Loucy (cell line): Measurements from ENCODE around the gene AMZ2.
A peak's percentile ranks its signal among the peaks of the same experiment; 100 is the strongest.

ENCODE experiments used
- H2AFZ ChIP-seq: fragments of 200-600 bp; sonication (generic); 2 replicates; pipeline ENCODE4 v1.6.0; 2016; ENCODE audit warnings: antibody characterized with exemption, mild to moderate bottlenecking, low read length, moderate library complexity
- H3F3A ChIP-seq: fragments of 200-600 bp; 2 replicates; pipeline ENCODE4 v1.6.0; 2016; ENCODE audit warnings: antibody characterized with exemption, low read depth, mild to moderate bottlenecking
- H3K27me3 ChIP-seq: fragments of 200-600 bp; sonication (generic); 2 replicates; pipeline ENCODE4 v1.6.1; 2014; ENCODE audit warnings: low read length, mild to moderate bottlenecking; ENCODE audit not compliant: insufficient read depth, poor library complexity, severe bottlenecking
- H3K36me3 ChIP-seq: fragments of 200-600 bp; sonication (generic); 2 replicates; pipeline ENCODE4 v1.6.1; 2016; ENCODE audit warnings: low read length; ENCODE audit not compliant: insufficient read depth
- H3K4me1 ChIP-seq: fragments of 200-600 bp; sonication (generic); 2 replicates; pipeline ENCODE4 v1.5.1; 2014; ENCODE audit warnings: low read length, mild to moderate bottlenecking; ENCODE audit not compliant: insufficient read depth, poor library complexity, severe bottlenecking
- H3K4me2 ChIP-seq: fragments of 200-600 bp; sonication (generic); 2 replicates; pipeline ENCODE4 v1.6.0; 2014; ENCODE audit warnings: antibody characterized with exemption, low read length, low read depth, mild to moderate bottlenecking; ENCODE audit not compliant: poor library complexity, severe bottlenecking
- H3K4me3 ChIP-seq: fragments of 200-600 bp; sonication (generic); 2 replicates; pipeline ENCODE4 v1.5.1; 2014; ENCODE audit warnings: low read length, mild to moderate bottlenecking, mixed read lengths; ENCODE audit not compliant: poor library complexity, severe bottlenecking
- H3K79me2 ChIP-seq: fragments of 200-600 bp; sonication (generic); 2 replicates; pipeline ENCODE4 v1.6.1; 2014; ENCODE audit warnings: low read length; ENCODE audit not compliant: insufficient read depth
- H3K9ac ChIP-seq: fragments of 200-600 bp; sonication (generic); 2 replicates; pipeline ENCODE4 v1.6.0; 2014; ENCODE audit warnings: mild to moderate bottlenecking, low read depth, low read length, moderate library complexity; ENCODE audit not compliant: poor library complexity, severe bottlenecking
- H3K9me2 ChIP-seq: fragments of 200-600 bp; sonication (generic); replicated peaks from 2 replicates; pipeline ENCODE4 v1.6.1; 2016; ENCODE audit warnings: low read depth, low read length, mixed read lengths
- H3K9me3 ChIP-seq: fragments of 200-600 bp; sonication (generic); 2 replicates; pipeline ENCODE4 v1.6.1; 2014; ENCODE audit warnings: mild to moderate bottlenecking, antibody characterized with exemption, low read length, low read depth; ENCODE audit not compliant: insufficient read depth
- H4K20me1 ChIP-seq: fragments of 200-600 bp; sonication (generic); 2 replicates; pipeline ENCODE4 v1.6.0; 2014; ENCODE audit warnings: antibody characterized with exemption, low read length, mild to moderate bottlenecking; ENCODE audit not compliant: insufficient read depth, poor library complexity, severe bottlenecking
- EZH2phosphoT487 ChIP-seq: fragments of 200-600 bp; IDR thresholded peaks from 2 replicates; pipeline ENCODE4 v1.6.1; 2018; ENCODE audit warnings: antibody characterized with exemption, mild to moderate bottlenecking, moderate library complexity, borderline replicate concordance
- TF ChIP-seq, protein P1 (sequence below): fragments of 200-600 bp; sonication (generic); conservative IDR thresholded peaks from 2 replicates; pipeline ENCODE4 v1.5.1; 2014; ENCODE audit warnings: mild to moderate bottlenecking, antibody characterized with exemption, low read length

AMZ2 gene

DNA sequence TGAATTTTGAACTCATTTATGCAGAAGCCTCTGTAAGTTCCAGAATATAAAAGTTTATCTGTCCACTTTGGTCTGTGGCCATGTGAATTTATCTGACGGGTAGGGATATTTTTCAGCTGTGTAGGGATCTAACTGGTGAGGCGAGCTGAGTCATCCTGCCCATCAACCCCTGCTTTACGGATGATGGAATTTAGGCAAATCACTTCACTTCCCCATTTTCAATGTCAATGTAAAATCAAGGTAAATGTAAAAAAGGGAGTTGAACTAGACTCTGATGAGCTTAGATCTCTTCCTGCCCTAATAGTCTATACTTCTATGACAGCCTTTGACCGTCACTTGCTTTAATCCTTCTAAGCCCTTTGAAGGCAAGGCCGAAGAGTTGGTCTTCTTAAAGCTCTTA is 40.5 kb downstream of the AMZ2 start:
- H3F3A ChIP-seq, result peaks cover 5% of the 10 kb centered on the region; the same call in 1 of the 2 replicates
- H3K9me3 ChIP-seq, result no peaks in the 10 kb centered on the region
- H3K4me1 ChIP-seq, result peaks cover 24% of the 10 kb centered on the region
- H3K9ac ChIP-seq, result no peak overlapping the region
- no peaks in the 10 kb centered on the region for H4K20me1 ChIP-seq
- H3K9me2 ChIP-seq, result no peaks in the 10 kb centered on the region
- H3K4me2 ChIP-seq, result no peak overlapping the region
- no peaks in the 10 kb centered on the region for H3K27me3 ChIP-seq
- TF ChIP-seq, protein P1, sequence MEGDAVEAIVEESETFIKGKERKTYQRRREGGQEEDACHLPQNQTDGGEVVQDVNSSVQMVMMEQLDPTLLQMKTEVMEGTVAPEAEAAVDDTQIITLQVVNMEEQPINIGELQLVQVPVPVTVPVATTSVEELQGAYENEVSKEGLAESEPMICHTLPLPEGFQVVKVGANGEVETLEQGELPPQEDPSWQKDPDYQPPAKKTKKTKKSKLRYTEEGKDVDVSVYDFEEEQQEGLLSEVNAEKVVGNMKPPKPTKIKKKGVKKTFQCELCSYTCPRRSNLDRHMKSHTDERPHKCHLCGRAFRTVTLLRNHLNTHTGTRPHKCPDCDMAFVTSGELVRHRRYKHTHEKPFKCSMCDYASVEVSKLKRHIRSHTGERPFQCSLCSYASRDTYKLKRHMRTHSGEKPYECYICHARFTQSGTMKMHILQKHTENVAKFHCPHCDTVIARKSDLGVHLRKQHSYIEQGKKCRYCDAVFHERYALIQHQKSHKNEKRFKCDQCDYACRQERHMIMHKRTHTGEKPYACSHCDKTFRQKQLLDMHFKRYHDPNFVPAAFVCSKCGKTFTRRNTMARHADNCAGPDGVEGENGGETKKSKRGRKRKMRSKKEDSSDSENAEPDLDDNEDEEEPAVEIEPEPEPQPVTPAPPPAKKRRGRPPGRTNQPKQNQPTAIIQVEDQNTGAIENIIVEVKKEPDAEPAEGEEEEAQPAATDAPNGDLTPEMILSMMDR, result no peak
- no peak for TF ChIP-seq EZH2phosphoT487
- H3K4me3 ChIP-seq, result no peak overlapping the region
- H2AFZ ChIP-seq, result no peak overlapping the region
- 0 out of 2 replicates have a peak, but pooled peaks cover 3% of the 10 kb centered on the region for H3K79me2 ChIP-seq
- H3K36me3 ChIP-seq, result no peaks in the 10 kb centered on the region

DNA sequence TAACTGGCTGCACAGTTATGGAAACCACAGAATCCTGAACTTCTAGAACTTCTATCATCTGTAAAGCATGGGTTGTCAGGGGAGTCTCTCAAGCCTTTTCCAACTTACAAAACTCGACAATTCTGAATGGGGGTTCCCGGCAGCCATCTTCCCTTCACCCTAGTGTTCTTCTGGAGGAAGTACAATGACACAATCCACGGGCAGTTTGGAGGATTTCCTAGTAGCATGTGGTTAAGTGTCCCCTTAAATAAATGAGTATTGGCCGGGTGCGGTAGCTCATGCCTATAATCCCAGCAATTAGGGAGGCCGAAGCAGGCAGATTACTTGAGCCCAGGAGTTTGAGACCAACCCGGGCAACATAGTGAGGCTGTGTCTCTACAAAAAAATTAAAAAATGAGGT is 41.0 kb downstream of the AMZ2 start:
- Histone ChIP-seq H4K20me1 (no peaks in the 10 kb centered on the region), H3K27me3 (no peaks in the 10 kb centered on the region), H3K4me2 (no peak overlapping the region), H3K79me2 (0 out of 2 replicates have a peak, but pooled peaks cover 3% of the 10 kb centered on the region), H3K36me3 (no peaks in the 10 kb centered on the region), H3K4me3 (no peak overlapping the region), H2AFZ (no peak overlapping the region), H3K4me1 (peaks cover 24% of the 10 kb centered on the region), H3F3A (peaks cover 5% of the 10 kb centered on the region; the same call in 1 of the 2 replicates), H3K9me2 (no peaks in the 10 kb centered on the region), H3K9me3 (no peaks in the 10 kb centered on the region), H3K9ac (no peak overlapping the region)
- TF ChIP-seq, protein P1, result peak; percentile 35; the same call in 1 of the 2 replicates
- no peak for TF ChIP-seq EZH2phosphoT487

DNA sequence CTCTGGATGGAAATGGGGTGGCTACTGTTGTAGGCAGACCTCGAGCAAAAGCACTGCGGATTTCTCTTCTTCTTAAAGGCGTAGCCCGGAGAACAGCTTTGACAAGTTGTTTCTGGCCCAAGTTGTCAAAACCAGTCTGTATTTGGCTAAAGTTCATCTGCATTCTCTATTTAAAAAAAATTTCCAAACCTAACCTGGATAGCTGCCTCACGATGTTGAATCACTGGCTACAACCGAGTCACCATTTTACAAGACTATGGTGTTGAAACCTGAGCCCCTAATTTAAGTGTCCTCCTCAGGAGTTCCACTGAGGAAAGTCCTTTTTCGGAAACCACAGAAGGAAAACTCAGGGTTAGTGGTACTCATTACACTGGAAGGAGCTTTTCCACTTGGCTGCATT is 41.6 kb downstream of the AMZ2 start:
- peak overlapping the region; percentile 75 for H3K4me3 ChIP-seq
- H2AFZ ChIP-seq, result no peak overlapping the region
- peaks cover 5% of the 10 kb centered on the region; the same call in 1 of the 2 replicates for H3F3A ChIP-seq
- no peaks in the 10 kb centered on the region for H3K9me3 ChIP-seq
- 0 out of 2 replicates have a peak, but pooled peaks cover 3% of the 10 kb centered on the region for H3K79me2 ChIP-seq
- peaks cover 24% of the 10 kb centered on the region for H3K4me1 ChIP-seq
- TF ChIP-seq, protein P1, result no peak
- TF ChIP-seq EZH2phosphoT487, result no peak
- H3K36me3 ChIP-seq, result no peaks in the 10 kb centered on the region
- H4K20me1 ChIP-seq, result no peaks in the 10 kb centered on the region
- no peak overlapping the region for H3K9ac ChIP-seq
- H3K4me2 ChIP-seq, result peak overlapping the region; percentile 76
- H3K27me3 ChIP-seq, result no peaks in the 10 kb centered on the region
- H3K9me2 ChIP-seq, result no peaks in the 10 kb centered on the region
